Measurements from ENCODE around the gene ACTR6.
"Not testable (repeated sequence)": the region's sequence is repeated elsewhere in the genome, so short reads cannot be mapped to it uniquely, and the experiment has no call there.

The ACTR6 gene

GRCh38 chr12:100200463-100201181 lies at the start of gene ACTR6:
ACTR6 (plus strand) TSS chr12:100200815; CDS start chr12:100200852, 37 bp downstream.
- peak; percentile 97 for DNase-seq (ENCODE audit: low spot score)

GRCh38 chr12:100151769-100152168 lies 48.8 kb upstream of the ACTR6 start:
- DNase-seq (ENCODE audit: low spot score) = no peak

- no peak for DNase-seq (ENCODE audit: low spot score)
These were observed 47.5 kb upstream of the ACTR6 start for GRCh38 chr12:100153131-100153530.

GRCh38 chr12:100154474-100155247 lies 46.0 kb upstream of the ACTR6 start:
- peak; percentile 75 for DNase-seq (ENCODE audit: low spot score)

- DNase-seq (ENCODE audit: low spot score) = no peak
These were observed 43.7 kb upstream of the ACTR6 start for GRCh38 chr12:100156731-100157426.

- no peak for DNase-seq (ENCODE audit: low spot score)
These were observed 43.2 kb upstream of the ACTR6 start for GRCh38 chr12:100157427-100157821.

GRCh38 chr12:100158535-100158934 lies 42.1 kb upstream of the ACTR6 start:
- DNase-seq (ENCODE audit: low spot score) = no peak

- DNase-seq (ENCODE audit: low spot score) = no peak
These were observed 41.1 kb upstream of the ACTR6 start for GRCh38 chr12:100159391-100160104.

- peak; percentile 67 for DNase-seq (ENCODE audit: low spot score)
These were observed 37.0 kb upstream of the ACTR6 start for GRCh38 chr12:100163416-100164152.

- no peak for DNase-seq (ENCODE audit: low spot score)
These were observed 36.4 kb upstream of the ACTR6 start for GRCh38 chr12:100164153-100164704.

- no peak for DNase-seq (ENCODE audit: low spot score)
These were observed 35.3 kb upstream of the ACTR6 start for GRCh38 chr12:100165356-100165755.

GRCh38 chr12:100166232-100166631 lies 34.4 kb upstream of the ACTR6 start:
- DNase-seq (ENCODE audit: low spot score) = no peak

- DNase-seq (ENCODE audit: low spot score) = no peak
These were observed 32.1 kb upstream of the ACTR6 start for GRCh38 chr12:100168562-100168961.

GRCh38 chr12:100169345-100169744 lies 31.3 kb upstream of the ACTR6 start:
- no peak for DNase-seq (ENCODE audit: low spot score)

GRCh38 chr12:100170313-100170858 lies 30.2 kb upstream of the ACTR6 start:
- no peak for DNase-seq (ENCODE audit: low spot score)

- DNase-seq (ENCODE audit: low spot score) = no peak
These were observed 29.4 kb upstream of the ACTR6 start for GRCh38 chr12:100171248-100171647.

- no peak for DNase-seq (ENCODE audit: low spot score)
These were observed 27.5 kb upstream of the ACTR6 start for GRCh38 chr12:100173111-100173510.

GRCh38 chr12:100174495-100174894 lies 26.1 kb upstream of the ACTR6 start:
- no peak for DNase-seq (ENCODE audit: low spot score)

- not testable (repeated sequence) for DNase-seq (ENCODE audit: low spot score)
These were observed 24.1 kb upstream of the ACTR6 start for GRCh38 chr12:100176493-100176892.

- no peak for DNase-seq (ENCODE audit: low spot score)
These were observed 21.4 kb upstream of the ACTR6 start for GRCh38 chr12:100179252-100179651.
